Left ventricle myocardium inferior (tissue), 1 donor: ENCODE measurements around the gene HNRNPA0. TPM values are rescaled to one million over a fixed set of nuclear protein-coding genes. Genes with fewer than 3 reads are reported as not detected.
A peak's percentile ranks its signal among the peaks of the same experiment; 100 is the strongest.

Experiments used
- DNase-seq: peaks from one replicate; pipeline ENCODE4 v3.0.0-alpha.2; 2020
- H3K27ac ChIP-seq: fragments of 200-600 bp; replicated peaks from 2 replicates; pipeline ENCODE4 v1.8.0; 2021
- H3K27me3 ChIP-seq: fragments of 200-600 bp; 2 replicates; pipeline ENCODE4 v1.8.0; 2021; ENCODE audit warnings: low read depth
- H3K36me3 ChIP-seq: fragments of 200-600 bp; 2 replicates; pipeline ENCODE4 v1.8.0; 2021
- H3K4me1 ChIP-seq: fragments of 200-600 bp; 2 replicates; pipeline ENCODE4 v1.8.0; 2021
- H3K4me3 ChIP-seq: fragments of 200-600 bp; 2 replicates; pipeline ENCODE4 v1.8.0; 2021; ENCODE audit warnings: mild to moderate bottlenecking, moderate library complexity
- H3K9me3 ChIP-seq: fragments of 200-600 bp; replicated peaks from 2 replicates; pipeline ENCODE4 v1.8.0; 2021
- CTCF ChIP-seq: fragments of 200-600 bp; IDR thresholded peaks from 2 replicates; pipeline ENCODE4 v1.8.0; 2021; ENCODE audit warnings: antibody characterized with exemption, mild to moderate bottlenecking, borderline replicate concordance
- intact Hi-C: fragments of 100-400 bp; cut with micrococcal nuclease; formaldehyde crosslinking; loops from one replicate; pipeline ENCODE4 v1.11.0; 2022
- long read RNA-seq: library from polyadenylated mRNA; unstranded; transcript quantifications from one replicate; pipeline ENCODE4 v2.0.0, GENCODE V29; 2021
- total RNA-seq: library from RNA; stranded (reverse); fragmentation: NEBNext Ultra II Directional; extraction: Animal tissue kit (Norgen Biotek cat#: 25700); gene quantifications from one replicate; pipeline ENCODE4 v1.2.1, GENCODE V29; 2021
- donor health status: DM: no; HTN: yes; CAD: no; lungs with severe emphysema.

The HNRNPA0 gene
- total RNA-seq: 13.1 TPM
- long read RNA-seq, full-length matches to known transcripts: 24 of 24 reads
- long read RNA-seq, partial matches to known transcripts: 0 of 24 reads
- long read RNA-seq, other reads (novel, unspliced or antisense): 0 of 24 reads

- peak within 1 kb of the TSS; percentile 85 for H3K4me3 ChIP-seq
- H3K9me3 ChIP-seq: no peaks in the 10 kb centered on the region
- DNase-seq: peak; percentile 96
- intact Hi-C loops: no loop called here
- H3K27me3 ChIP-seq: no peaks in the 10 kb centered on the region
- no peaks in the 10 kb centered on the region for H3K36me3 ChIP-seq
- H3K27ac ChIP-seq: peak within 1 kb of the TSS; percentile 95
- H3K4me1 ChIP-seq: peaks cover 57% of the 10 kb centered on the region
- TF ChIP-seq CTCF: peak; percentile 33
These were observed at the start of gene HNRNPA0 for GRCh38 chr5:137754188-137754960. Gene HNRNPA0, minus strand, starts transcription at chr5:137754363. Its CDS starts 297 bp downstream, at chr5:137754066.

- DNase-seq: no peak
- Histone ChIP-seq H3K27me3 (no peaks in the 10 kb centered on the region), H3K27ac (peak overlapping the region; percentile 79), H3K4me3 (peak overlapping the region; percentile 64), H3K4me1 (peaks cover 24% of the 10 kb centered on the region), H3K36me3 (peaks cover 10% of the 10 kb centered on the region), H3K9me3 (no peaks in the 10 kb centered on the region)
- TF ChIP-seq CTCF: no peak
- intact Hi-C loops: no loop called here
These were observed 48.4 kb upstream of the HNRNPA0 start for GRCh38 chr5:137802282-137803210.

- intact Hi-C loops: no loop called here
- Histone ChIP-seq H3K27ac (peak overlapping the region; percentile 79), H3K4me3 (peak overlapping the region; percentile 64), H3K36me3 (no peaks in the 10 kb centered on the region), H3K4me1 (peaks cover 16% of the 10 kb centered on the region), H3K27me3 (no peaks in the 10 kb centered on the region), H3K9me3 (no peaks in the 10 kb centered on the region)
- DNase-seq: no peak
- TF ChIP-seq CTCF: no peak
These were observed 46.7 kb upstream of the HNRNPA0 start for GRCh38 chr5:137800700-137801411.

GRCh38 chr5:137796279-137796678 is 42.1 kb upstream of the HNRNPA0 start:
- intact Hi-C loops: no loop called here
- no peaks in the 10 kb centered on the region for H3K9me3 ChIP-seq
- peaks cover 20% of the 10 kb centered on the region for H3K4me1 ChIP-seq
- H3K27ac ChIP-seq: no peak overlapping the region
- no peak for DNase-seq
- H3K4me3 ChIP-seq: no peak overlapping the region
- TF ChIP-seq CTCF: no peak
- no peaks in the 10 kb centered on the region for H3K27me3 ChIP-seq
- H3K36me3 ChIP-seq: no peaks in the 10 kb centered on the region

- intact Hi-C loops: no loop called here
- TF ChIP-seq CTCF: no peak
- Histone ChIP-seq H3K36me3 (no peaks in the 10 kb centered on the region), H3K27me3 (no peaks in the 10 kb centered on the region), H3K9me3 (no peaks in the 10 kb centered on the region), H3K27ac (no peak overlapping the region), H3K4me1 (peaks cover 13% of the 10 kb centered on the region), H3K4me3 (no peak overlapping the region)
- DNase-seq: no peak
These were observed 40.7 kb upstream of the HNRNPA0 start for GRCh38 chr5:137794863-137795262.
